ENCODE data around the gene PAQR4. TPM values are rescaled to one million over a fixed set of nuclear protein-coding genes. Genes with fewer than 3 reads are reported as not detected.

Gene PAQR4
- total RNA-seq, 3 donors from 2014 or later (not counting 1 experiment from before 2014, with no cell fraction given), result 2.9 to 4.4 (median 3.5) TPM

- H3K27ac ChIP-seq (ENCODE audit: low read length), result no peak overlapping the region
Measured at GRCh38 chr16:3009568-3010390, 40.6 kb downstream of the PAQR4 start.

GRCh38 chr16:3010510-3010909 is 41.4 kb downstream of the PAQR4 start:
- no peaks in the 10 kb centered on the region for H3K9me3 ChIP-seq (ENCODE audit: control insufficient read depth, insufficient read depth, low read length)
- no peak for TF ChIP-seq CTCF (IDR thresholded peaks at IDR 0.05)
- Mint-ChIP-seq H3K4me3 (no peak overlapping the region), H3K27ac (no peak overlapping the region), H3K36me3 (no peaks in the 10 kb centered on the region), H3K27me3 (ENCODE audit: low read depth in 2 of 2) (peaks cover 0 to 5% of the 10 kb centered on the region in 2 donors), H3K4me1 (peaks cover 5 to 20% of the 10 kb centered on the region in 2 donors), H3K9me3 (no peaks in the 10 kb centered on the region)
- intact Hi-C loops (cut with micrococcal nuclease), result no loop called here
- 96% methylated on average over 7 of the region's 8 CpGs for WGBS (ENCODE audit: insufficient coverage)
- no peak overlapping the region for H3K4me3 ChIP-seq (ENCODE audit: low read length)
- ATAC-seq, result no peak
- H3K4me1 ChIP-seq (ENCODE audit: control insufficient read depth, insufficient read depth, low read length), result peaks cover 25% of the 10 kb centered on the region
- no peaks in the 10 kb centered on the region for H3K36me3 ChIP-seq (ENCODE audit: control insufficient read depth, insufficient read depth, low read length)
- no peak for DNase-seq
- no peak overlapping the region for H3K27ac ChIP-seq (ENCODE audit: low read length)
- no peaks in the 10 kb centered on the region for H3K27me3 ChIP-seq (ENCODE audit: control insufficient read depth, insufficient read depth, low read length)

More at GRCh38 chr16:3009568-3010390, 40.6 kb downstream of the PAQR4 start:
- Histone ChIP-seq H3K9me3 (ENCODE audit: control insufficient read depth, insufficient read depth, low read length) (no peaks in the 10 kb centered on the region), H3K4me3 (ENCODE audit: low read length) (no peak overlapping the region), H3K4me1 (ENCODE audit: control insufficient read depth, insufficient read depth, low read length) (peaks cover 28% of the 10 kb centered on the region), H3K36me3 (ENCODE audit: control insufficient read depth, insufficient read depth, low read length) (no peaks in the 10 kb centered on the region), H3K27me3 (ENCODE audit: control insufficient read depth, insufficient read depth, low read length) (no peaks in the 10 kb centered on the region)
- no peak for DNase-seq
- ATAC-seq, result no peak
- Mint-ChIP-seq H3K27ac (no peak overlapping the region), H3K4me3 (no peak overlapping the region), H3K9me3 (no peaks in the 10 kb centered on the region), H3K27me3 (ENCODE audit: low read depth in 2 of 2) (peaks cover 0 to 7% of the 10 kb centered on the region in 2 donors), H3K4me1 (peaks cover 5 to 22% of the 10 kb centered on the region in 2 donors), H3K36me3 (no peaks in the 10 kb centered on the region)
- intact Hi-C loops (cut with micrococcal nuclease), result no loop called here
- TF ChIP-seq CTCF (IDR thresholded peaks at IDR 0.05), result no peak
- WGBS (ENCODE audit: insufficient coverage), result 90% methylated on average over 21 of the region's 21 CpGs

GRCh38 chr16:3012246-3012645 is 43.1 kb downstream of the PAQR4 start:
- ATAC-seq (no peak), DNase-seq (no peak)
- no peaks in the 10 kb centered on the region for H3K9me3 Mint-ChIP-seq
- 48% methylated on average over 19 of the region's 19 CpGs for WGBS (ENCODE audit: insufficient coverage)
- Histone ChIP-seq H3K9me3 (ENCODE audit: control insufficient read depth, insufficient read depth, low read length) (no peaks in the 10 kb centered on the region), H3K27ac (ENCODE audit: low read length) (no peak overlapping the region), H3K4me1 (ENCODE audit: control insufficient read depth, insufficient read depth, low read length) (peaks cover 19% of the 10 kb centered on the region), H3K27me3 (ENCODE audit: control insufficient read depth, insufficient read depth, low read length) (no peaks in the 10 kb centered on the region), H3K4me3 (ENCODE audit: low read length) (no peak overlapping the region), H3K36me3 (ENCODE audit: control insufficient read depth, insufficient read depth, low read length) (no peaks in the 10 kb centered on the region)
- peaks cover 0 to 5% of the 10 kb centered on the region in 2 donors for H3K27me3 Mint-ChIP-seq (ENCODE audit: low read depth in 2 of 2)
- H3K4me3 Mint-ChIP-seq, result no peak overlapping the region
- intact Hi-C loops (cut with micrococcal nuclease), result no loop called here
- H3K36me3 Mint-ChIP-seq, result no peaks in the 10 kb centered on the region
- no peak overlapping the region for H3K27ac Mint-ChIP-seq
- H3K4me1 Mint-ChIP-seq, result peaks cover 1 to 15% of the 10 kb centered on the region in 2 donors
- TF ChIP-seq CTCF (IDR thresholded peaks at IDR 0.05), result no peak

All from natural killer cell (primary cell).